ENCODE measurements around the gene MSANTD3. TPM values are rescaled to one million over a fixed set of nuclear protein-coding genes. Genes with fewer than 3 reads are reported as not detected.

Gene MSANTD3
- total and polyA plus RNA-seq, 2 of the 13 experiments (the other 11 are each of a cell fraction or from before 2014, with no cell fraction given): 10.1 to 19.2 TPM

DNA sequence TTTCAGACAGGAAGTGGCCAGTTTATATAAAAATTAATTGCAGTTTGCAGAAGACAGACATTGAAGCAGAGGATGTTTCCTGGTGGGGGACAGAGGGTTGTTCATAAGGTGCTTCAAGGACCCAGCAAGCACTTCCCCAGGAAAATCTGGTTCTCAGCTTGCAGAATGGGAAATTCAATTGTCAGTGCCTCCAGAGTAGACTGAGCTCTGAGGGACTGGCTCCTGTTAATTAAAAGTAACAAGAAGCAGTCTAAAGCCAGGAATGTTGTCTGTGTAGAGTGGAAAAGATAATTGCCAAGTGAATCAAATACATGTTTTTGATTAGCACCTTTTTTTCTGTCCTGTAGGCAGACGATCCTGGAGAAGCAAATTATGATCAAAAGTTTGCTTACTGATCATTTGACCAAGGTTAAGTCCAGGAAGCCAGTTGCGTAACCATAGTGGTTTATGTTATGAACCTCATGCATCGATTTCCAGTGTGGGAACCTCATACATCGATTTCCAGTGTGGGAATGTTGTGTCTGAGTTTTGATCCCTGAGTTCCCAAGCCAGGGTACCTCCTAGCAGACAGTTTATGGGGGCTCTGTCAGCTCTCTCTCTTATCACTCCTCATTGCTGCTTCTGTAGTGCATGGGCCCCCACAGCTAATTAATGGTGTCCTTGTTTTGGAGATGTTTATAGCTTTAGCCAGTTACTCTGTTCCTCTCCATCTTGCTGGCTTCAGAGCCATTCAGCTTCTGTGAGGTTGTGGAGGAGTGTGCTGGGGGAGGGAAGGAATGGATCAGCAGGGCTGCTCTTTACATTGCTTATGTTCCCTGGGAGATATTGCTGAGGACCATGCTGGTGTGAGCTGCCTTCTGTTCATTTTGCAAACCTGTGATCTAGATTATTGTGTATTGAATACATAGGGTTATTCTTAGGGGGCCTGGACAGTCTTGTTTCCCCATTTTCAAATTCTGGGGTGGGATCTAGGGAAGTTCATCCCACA lies 17.1 kb downstream of the MSANTD3 start (continued):
- TF ChIP-seq ZZZ3 (CRISPR knock-in tag; IDR thresholded peaks at IDR 0.05; ENCODE audit: borderline replicate concordance): peak; percentile 86; the same call in 1 of the 2 replicates
- no peak for TF ChIP-seq ZNF768 (CRISPR knock-in tag; IDR thresholded peaks at IDR 0.05)
- no peak for TF ChIP-seq ZNF333 (CRISPR knock-in tag; IDR thresholded peaks at IDR 0.05; ENCODE audit: borderline replicate concordance)
- TF ChIP-seq ZNF782 (CRISPR knock-in tag; IDR thresholded peaks at IDR 0.05; ENCODE audit: borderline replicate concordance): no peak

DNA sequence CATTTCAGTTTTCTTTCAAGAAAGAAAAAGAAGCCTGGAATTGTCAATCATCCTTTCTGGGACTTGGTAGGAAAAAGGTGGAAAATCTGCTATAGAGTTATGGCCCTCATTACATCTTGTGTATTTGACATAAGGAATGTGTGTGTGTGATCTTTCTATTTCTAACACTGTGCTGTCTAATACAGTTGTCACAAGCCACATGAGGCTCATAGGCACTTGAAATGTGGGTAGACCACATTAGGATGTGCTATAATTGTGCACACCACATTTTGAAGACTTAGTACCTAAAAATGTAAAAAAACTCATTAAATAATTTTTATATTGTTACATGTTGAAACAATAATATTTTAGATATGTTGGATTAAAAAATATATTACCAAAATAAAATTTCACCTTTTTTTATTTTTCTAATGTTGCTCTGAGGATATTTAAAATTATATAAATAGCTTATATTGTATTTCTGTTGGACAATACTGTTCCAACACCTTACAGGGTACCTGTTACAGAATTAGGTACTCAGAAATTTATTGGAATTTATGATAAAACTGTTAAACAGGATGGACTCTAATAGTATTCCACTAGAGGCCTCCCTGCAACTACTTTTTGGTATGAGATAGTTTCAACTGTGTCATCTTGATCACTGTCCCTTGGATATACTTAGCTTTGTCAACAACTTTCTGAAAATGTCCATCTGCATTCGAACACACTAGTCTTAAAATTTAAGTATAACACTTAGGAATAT lies 18.4 kb downstream of the MSANTD3 start:
- H4K20me1 ChIP-seq (ENCODE audit: insufficient read depth, low read length): no peaks in the 10 kb centered on the region
- intact Hi-C loops (cut with micrococcal nuclease; ENCODE audit: unreplicated experiment) (no loop called here), in situ Hi-C loops (cut with HindIII; ENCODE audit: extremely low pct_ligation_motif_present, low pct_unique_long_range_greater_than_20kb) (no loop called here)
- H3K27ac ChIP-seq (ENCODE audit: extremely low read length, insufficient read depth, low read length): no peak overlapping the region
- CTCF ChIA-PET (ENCODE audit: low intra/inter-chr PET ratio, low total read pairs): interaction anchor here (0.7 kb wide), 1 partner anchor 150 kb away, joined by 3 read pairs; no protein-coding TSS in a partner anchor
- POLR2A ChIA-PET: no interaction called here
- DNase-seq (ENCODE audit: low spot score) (no peak), ATAC-seq (no peak), FAIRE-seq (no peak)
- BruUV-seq (replicated peaks): no TSS peak
- peaks cover 13% of the 10 kb centered on the region for H3K4me1 ChIP-seq (ENCODE audit: insufficient read depth, low read length)
- 92% methylated on average over 1 of the region's 1 CpG for WGBS (ENCODE audit: low lambda C conversion rate)
- H3K79me2 ChIP-seq (ENCODE audit: insufficient read depth, low read length): peaks cover 4% of the 10 kb centered on the region
- H3K9me3 ChIP-seq (ENCODE audit: low read length): no peaks in the 10 kb centered on the region
- no peak overlapping the region for H3K4me3 ChIP-seq (replicated peaks in 1 of 3; ENCODE audit: insufficient read depth in 1 of 3, low read depth in 2 of 3, low read length in 3 of 3)
- TF ChIP-seq STAG1 (CRISPR knock-in tag; IDR thresholded peaks at IDR 0.05) (peak; percentile 27; the same call in 1 of the 2 replicates), ZNF850 (CRISPR knock-in tag; conservative IDR thresholded peaks at IDR 0.05) (no peak)
- TF ChIP-seq, protein P1, sequence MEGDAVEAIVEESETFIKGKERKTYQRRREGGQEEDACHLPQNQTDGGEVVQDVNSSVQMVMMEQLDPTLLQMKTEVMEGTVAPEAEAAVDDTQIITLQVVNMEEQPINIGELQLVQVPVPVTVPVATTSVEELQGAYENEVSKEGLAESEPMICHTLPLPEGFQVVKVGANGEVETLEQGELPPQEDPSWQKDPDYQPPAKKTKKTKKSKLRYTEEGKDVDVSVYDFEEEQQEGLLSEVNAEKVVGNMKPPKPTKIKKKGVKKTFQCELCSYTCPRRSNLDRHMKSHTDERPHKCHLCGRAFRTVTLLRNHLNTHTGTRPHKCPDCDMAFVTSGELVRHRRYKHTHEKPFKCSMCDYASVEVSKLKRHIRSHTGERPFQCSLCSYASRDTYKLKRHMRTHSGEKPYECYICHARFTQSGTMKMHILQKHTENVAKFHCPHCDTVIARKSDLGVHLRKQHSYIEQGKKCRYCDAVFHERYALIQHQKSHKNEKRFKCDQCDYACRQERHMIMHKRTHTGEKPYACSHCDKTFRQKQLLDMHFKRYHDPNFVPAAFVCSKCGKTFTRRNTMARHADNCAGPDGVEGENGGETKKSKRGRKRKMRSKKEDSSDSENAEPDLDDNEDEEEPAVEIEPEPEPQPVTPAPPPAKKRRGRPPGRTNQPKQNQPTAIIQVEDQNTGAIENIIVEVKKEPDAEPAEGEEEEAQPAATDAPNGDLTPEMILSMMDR (CRISPR knock-in tag; IDR thresholded peaks at IDR 0.05): 0 out of 2 replicates have a peak, but pooled peaks have one; percentile 16
- H2AFZ ChIP-seq (ENCODE audit: low read length): no peak overlapping the region
- no peaks in the 10 kb centered on the region for H3K27me3 ChIP-seq (ENCODE audit: control insufficient read depth in 1 of 2, insufficient read depth in 2 of 2, low read length in 2 of 2)
- no peak overlapping the region for H3K4me2 ChIP-seq (ENCODE audit: low read depth, low read length)
- H3K36me3 ChIP-seq (replicated peaks in 1 of 2; ENCODE audit: control insufficient read depth in 1 of 2, insufficient read depth in 2 of 2, low read length in 2 of 2): peaks cover 4 to 7% of the 10 kb centered on the region in 2 experiments; a peak in 4 of 5 replicates
- no peak overlapping the region for H3K9ac ChIP-seq (ENCODE audit: insufficient read depth, low read depth, low read length)
